ENCODE results near the gene IFNA14.

- TF ChIP-seq CTCF (conservative IDR thresholded peaks at IDR 0.05 in 1 of 2, IDR thresholded peaks at IDR 0.05 in 1 of 2; ENCODE audit: extremely low read depth in 1 of 2, insufficient read depth in 1 of 2, low read depth in 1 of 2, low read length in 2 of 2): no peak
- no peak for TF ChIP-seq EZH2 (IDR thresholded peaks at IDR 0.05; ENCODE audit: borderline replicate concordance, low read length)
Measured at GRCh38 chr9:21286099-21286498, 46.3 kb upstream of the IFNA14 start.

Measured in mammary epithelial cell (primary cell).